Embryonic facial prominence (tissue), 1 donor: Measurements from ENCODE around the gene SH3BP4.

ENCODE experiments used
- DNase-seq: peaks from one replicate; pipeline ENCODE4 v3.0.0-alpha.2; 2016; ENCODE audit errors: extremely low spot score

SH3BP4 gene

GRCh38 chr2:234940527-234940926 is 11.3 kb upstream of the SH3BP4 start:
- no peak for DNase-seq

- DNase-seq, result no peak
Observed at GRCh38 chr2:234945339-234945873, 6.4 kb upstream of the SH3BP4 start.

- no peak for DNase-seq
Observed at GRCh38 chr2:234947556-234947955, 4.3 kb upstream of the SH3BP4 start.

- peak; percentile 69 for DNase-seq
Observed at GRCh38 chr2:234949762-234950434, 1.9 kb upstream of the SH3BP4 start.

- DNase-seq, result no peak
Observed at GRCh38 chr2:234950435-234950729, 1.4 kb upstream of the SH3BP4 start.

- no peak for DNase-seq
Observed at GRCh38 chr2:234950730-234951663, 820 bp upstream of the SH3BP4 start.

- DNase-seq, result no peak
Observed at GRCh38 chr2:234952270-234953115, 676 bp downstream of the SH3BP4 start.

GRCh38 chr2:234953116-234954031 is 1.6 kb downstream of the SH3BP4 start:
- DNase-seq, result no peak

GRCh38 chr2:234954551-234954992 is 2.8 kb downstream of the SH3BP4 start:
- DNase-seq, result no peak

GRCh38 chr2:234955091-234955591 is 3.3 kb downstream of the SH3BP4 start:
- DNase-seq, result no peak

- no peak for DNase-seq
Observed at GRCh38 chr2:234955971-234956509, 4.2 kb downstream of the SH3BP4 start.

- DNase-seq, result no peak
Observed at GRCh38 chr2:234957834-234958135, 6.0 kb downstream of the SH3BP4 start.

- DNase-seq, result no peak
Observed at GRCh38 chr2:234958311-234958710, 6.5 kb downstream of the SH3BP4 start.

GRCh38 chr2:234958746-234959395 is 7.1 kb downstream of the SH3BP4 start:
- no peak for DNase-seq

GRCh38 chr2:234960175-234961088 is 8.6 kb downstream of the SH3BP4 start:
- DNase-seq, result no peak

- no peak for DNase-seq
Observed at GRCh38 chr2:234961784-234962183, 10.0 kb downstream of the SH3BP4 start.

- DNase-seq, result no peak
Observed at GRCh38 chr2:234963773-234964615, 12.2 kb downstream of the SH3BP4 start.
